ENCODE measurements around the gene SACM1L.

DNA sequence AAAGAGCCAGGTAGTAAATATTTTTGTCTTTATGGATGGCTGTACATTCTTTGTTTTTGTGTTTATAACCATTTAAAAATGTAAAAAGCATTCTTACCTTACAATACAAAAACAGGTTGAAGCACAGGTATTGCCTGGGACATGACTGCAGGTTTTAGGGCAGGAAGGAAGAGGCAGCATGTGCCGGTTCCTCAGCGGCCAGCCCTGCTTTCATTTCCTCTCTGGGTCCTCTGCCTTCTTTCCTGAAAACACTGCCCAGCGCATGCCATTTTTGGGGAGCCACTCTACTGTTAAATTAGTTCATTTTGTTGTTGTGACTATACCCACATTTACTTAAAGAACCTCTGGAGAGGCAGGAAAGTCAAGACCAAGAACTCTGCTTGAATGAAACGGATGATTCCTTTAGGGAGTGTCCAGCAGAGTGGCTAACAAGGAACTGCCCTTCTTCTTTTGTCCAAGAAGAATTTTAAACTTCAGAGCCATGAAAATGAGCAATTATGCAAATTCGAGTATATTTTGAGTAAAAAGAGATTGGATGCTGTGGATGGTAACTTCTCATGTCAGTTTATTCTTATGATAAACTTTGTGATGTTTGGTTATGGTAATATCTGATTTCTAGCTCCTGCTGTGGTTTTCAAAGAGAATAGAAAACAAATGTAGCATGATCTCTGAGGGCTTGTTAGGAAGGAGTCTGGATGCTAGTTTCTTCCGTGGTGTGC lies 52.7 kb downstream of the SACM1L start:
- TF ChIP-seq NR1H2 (CRISPR knock-in tag; IDR thresholded peaks at IDR 0.05), result no peak
- TF ChIP-seq, protein P1, sequence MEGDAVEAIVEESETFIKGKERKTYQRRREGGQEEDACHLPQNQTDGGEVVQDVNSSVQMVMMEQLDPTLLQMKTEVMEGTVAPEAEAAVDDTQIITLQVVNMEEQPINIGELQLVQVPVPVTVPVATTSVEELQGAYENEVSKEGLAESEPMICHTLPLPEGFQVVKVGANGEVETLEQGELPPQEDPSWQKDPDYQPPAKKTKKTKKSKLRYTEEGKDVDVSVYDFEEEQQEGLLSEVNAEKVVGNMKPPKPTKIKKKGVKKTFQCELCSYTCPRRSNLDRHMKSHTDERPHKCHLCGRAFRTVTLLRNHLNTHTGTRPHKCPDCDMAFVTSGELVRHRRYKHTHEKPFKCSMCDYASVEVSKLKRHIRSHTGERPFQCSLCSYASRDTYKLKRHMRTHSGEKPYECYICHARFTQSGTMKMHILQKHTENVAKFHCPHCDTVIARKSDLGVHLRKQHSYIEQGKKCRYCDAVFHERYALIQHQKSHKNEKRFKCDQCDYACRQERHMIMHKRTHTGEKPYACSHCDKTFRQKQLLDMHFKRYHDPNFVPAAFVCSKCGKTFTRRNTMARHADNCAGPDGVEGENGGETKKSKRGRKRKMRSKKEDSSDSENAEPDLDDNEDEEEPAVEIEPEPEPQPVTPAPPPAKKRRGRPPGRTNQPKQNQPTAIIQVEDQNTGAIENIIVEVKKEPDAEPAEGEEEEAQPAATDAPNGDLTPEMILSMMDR (IDR thresholded peaks at IDR 0.05), result no peak
- TF ChIP-seq RELA (CRISPR knock-in tag; IDR thresholded peaks at IDR 0.05; ENCODE audit: borderline replicate concordance), result no peak
- TF ChIP-seq, protein P2, sequence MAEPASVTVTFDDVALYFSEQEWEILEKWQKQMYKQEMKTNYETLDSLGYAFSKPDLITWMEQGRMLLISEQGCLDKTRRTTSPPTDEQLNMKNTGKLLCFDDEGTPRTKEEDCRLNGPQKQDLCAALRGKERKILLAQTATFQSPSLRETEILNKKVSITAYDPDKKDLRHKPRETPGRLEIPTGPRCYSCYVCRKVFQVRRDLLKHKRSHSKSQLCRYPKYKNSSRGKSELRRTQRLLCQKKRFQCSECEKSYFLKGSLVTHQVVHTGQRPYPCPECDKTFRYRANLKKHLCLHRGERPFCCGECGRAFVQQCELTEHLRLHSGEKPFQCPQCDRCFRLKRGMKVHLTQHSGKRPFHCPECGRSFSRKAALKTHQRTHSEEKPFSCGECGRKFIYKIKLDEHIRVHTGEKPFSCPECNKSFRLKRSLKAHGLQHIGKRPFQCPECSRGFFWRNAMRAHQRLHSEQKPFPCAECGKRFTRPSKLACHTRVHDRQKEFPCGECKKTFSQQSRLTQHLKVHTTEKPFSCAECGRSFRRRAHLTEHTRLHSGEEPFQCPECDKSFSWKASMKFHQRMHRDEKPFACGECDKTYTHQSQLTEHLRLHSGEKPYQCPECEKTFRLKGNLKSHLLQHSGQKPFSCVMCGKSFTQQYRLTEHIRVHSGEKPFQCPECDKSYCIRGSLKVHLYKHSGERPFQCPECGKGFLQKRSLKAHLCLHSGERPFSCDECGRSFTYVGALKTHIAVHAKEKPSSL (CRISPR knock-in tag; conservative IDR thresholded peaks at IDR 0.05), result no peak
- TF ChIP-seq, protein P3, sequence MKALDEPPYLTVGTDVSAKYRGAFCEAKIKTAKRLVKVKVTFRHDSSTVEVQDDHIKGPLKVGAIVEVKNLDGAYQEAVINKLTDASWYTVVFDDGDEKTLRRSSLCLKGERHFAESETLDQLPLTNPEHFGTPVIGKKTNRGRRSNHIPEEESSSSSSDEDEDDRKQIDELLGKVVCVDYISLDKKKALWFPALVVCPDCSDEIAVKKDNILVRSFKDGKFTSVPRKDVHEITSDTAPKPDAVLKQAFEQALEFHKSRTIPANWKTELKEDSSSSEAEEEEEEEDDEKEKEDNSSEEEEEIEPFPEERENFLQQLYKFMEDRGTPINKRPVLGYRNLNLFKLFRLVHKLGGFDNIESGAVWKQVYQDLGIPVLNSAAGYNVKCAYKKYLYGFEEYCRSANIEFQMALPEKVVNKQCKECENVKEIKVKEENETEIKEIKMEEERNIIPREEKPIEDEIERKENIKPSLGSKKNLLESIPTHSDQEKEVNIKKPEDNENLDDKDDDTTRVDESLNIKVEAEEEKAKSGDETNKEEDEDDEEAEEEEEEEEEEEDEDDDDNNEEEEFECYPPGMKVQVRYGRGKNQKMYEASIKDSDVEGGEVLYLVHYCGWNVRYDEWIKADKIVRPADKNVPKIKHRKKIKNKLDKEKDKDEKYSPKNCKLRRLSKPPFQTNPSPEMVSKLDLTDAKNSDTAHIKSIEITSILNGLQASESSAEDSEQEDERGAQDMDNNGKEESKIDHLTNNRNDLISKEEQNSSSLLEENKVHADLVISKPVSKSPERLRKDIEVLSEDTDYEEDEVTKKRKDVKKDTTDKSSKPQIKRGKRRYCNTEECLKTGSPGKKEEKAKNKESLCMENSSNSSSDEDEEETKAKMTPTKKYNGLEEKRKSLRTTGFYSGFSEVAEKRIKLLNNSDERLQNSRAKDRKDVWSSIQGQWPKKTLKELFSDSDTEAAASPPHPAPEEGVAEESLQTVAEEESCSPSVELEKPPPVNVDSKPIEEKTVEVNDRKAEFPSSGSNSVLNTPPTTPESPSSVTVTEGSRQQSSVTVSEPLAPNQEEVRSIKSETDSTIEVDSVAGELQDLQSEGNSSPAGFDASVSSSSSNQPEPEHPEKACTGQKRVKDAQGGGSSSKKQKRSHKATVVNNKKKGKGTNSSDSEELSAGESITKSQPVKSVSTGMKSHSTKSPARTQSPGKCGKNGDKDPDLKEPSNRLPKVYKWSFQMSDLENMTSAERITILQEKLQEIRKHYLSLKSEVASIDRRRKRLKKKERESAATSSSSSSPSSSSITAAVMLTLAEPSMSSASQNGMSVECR (CRISPR knock-in tag; IDR thresholded peaks at IDR 0.05; ENCODE audit: borderline replicate concordance), result no peak
- TF ChIP-seq ZBTB21 (CRISPR knock-in tag; IDR thresholded peaks at IDR 0.05; ENCODE audit: borderline replicate concordance), result no peak
- TF ChIP-seq, protein P4, sequence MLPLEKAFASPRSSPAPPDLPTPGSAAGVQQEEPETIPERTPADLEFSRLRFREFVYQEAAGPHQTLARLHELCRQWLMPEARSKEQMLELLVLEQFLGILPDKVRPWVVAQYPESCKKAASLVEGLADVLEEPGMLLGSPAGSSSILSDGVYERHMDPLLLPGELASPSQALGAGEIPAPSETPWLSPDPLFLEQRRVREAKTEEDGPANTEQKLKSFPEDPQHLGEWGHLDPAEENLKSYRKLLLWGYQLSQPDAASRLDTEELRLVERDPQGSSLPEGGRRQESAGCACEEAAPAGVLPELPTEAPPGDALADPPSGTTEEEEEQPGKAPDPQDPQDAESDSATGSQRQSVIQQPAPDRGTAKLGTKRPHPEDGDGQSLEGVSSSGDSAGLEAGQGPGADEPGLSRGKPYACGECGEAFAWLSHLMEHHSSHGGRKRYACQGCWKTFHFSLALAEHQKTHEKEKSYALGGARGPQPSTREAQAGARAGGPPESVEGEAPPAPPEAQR (CRISPR knock-in tag; IDR thresholded peaks at IDR 0.05), result no peak
- TF ChIP-seq MYBL2 (CRISPR knock-in tag; IDR thresholded peaks at IDR 0.05), result no peak
- TF ChIP-seq, protein P5, sequence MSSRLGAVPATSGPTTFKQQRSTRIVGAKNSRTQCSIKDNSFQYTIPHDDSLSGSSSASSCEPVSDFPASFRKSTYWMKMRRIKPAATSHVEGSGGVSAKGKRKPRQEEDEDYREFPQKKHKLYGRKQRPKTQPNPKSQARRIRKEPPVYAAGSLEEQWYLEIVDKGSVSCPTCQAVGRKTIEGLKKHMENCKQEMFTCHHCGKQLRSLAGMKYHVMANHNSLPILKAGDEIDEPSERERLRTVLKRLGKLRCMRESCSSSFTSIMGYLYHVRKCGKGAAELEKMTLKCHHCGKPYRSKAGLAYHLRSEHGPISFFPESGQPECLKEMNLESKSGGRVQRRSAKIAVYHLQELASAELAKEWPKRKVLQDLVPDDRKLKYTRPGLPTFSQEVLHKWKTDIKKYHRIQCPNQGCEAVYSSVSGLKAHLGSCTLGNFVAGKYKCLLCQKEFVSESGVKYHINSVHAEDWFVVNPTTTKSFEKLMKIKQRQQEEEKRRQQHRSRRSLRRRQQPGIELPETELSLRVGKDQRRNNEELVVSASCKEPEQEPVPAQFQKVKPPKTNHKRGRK (CRISPR knock-in tag; IDR thresholded peaks at IDR 0.05; ENCODE audit: borderline replicate concordance), result no peak
